Measurements from ENCODE around the gene HDAC1.
A peak's percentile ranks its signal among the peaks of the same experiment; 100 is the strongest.

HDAC1 gene

GRCh38 chr1:32291708-32292538 is at the start of gene HDAC1:
Gene HDAC1 (plus strand): TSS chr1:32292083. CDS start chr1:32292170, 87 bp downstream.
- TF ChIP-seq FOXK2 (IDR thresholded peaks at IDR 0.05) (no peak), HDGF (IDR thresholded peaks at IDR 0.05; ENCODE audit: borderline replicate concordance) (no peak), CTBP1 (IDR thresholded peaks at IDR 0.05; ENCODE audit: borderline replicate concordance) (peak; percentile 52; the same call in 1 of the 2 replicates), BHLHE40 (IDR thresholded peaks at IDR 0.05; ENCODE audit: borderline replicate concordance) (peak; percentile 71; the same call in 1 of the 2 replicates), L3MBTL2 (conservative IDR thresholded peaks at IDR 0.05) (peak; percentile 93)
- ChIA-PET CTCF (interaction anchor here (1.6 kb wide), 1 partner anchor 61 kb away, joined by 3 read pairs; no protein-coding TSS in a partner anchor), POLR2A (interaction anchor here (0.6 to 2.8 kb wide), 15 partner anchors 8 to 184 kb away, joined by 3 to 9 read pairs (median 4); partner anchors contain the start of genes BSDC1, KPNA6 and MARCKSL1)
- DNase-seq (ENCODE audit: extremely low spot score), result peak; percentile 100

GRCh38 chr1:32242341-32242851 is 49.5 kb upstream of the HDAC1 start:
- DNase-seq (ENCODE audit: extremely low spot score), result no peak
- ChIA-PET CTCF (interaction anchor here (1.8 kb wide), 1 partner anchor 27 kb away, joined by 6 read pairs; no protein-coding TSS in a partner anchor), POLR2A (no interaction called here)
- no peak for TF ChIP-seq FOXK2 (IDR thresholded peaks at IDR 0.05)
- no peak for TF ChIP-seq FOXM1 (IDR thresholded peaks at IDR 0.05; ENCODE audit: borderline replicate concordance)
- TF ChIP-seq HDGF (IDR thresholded peaks at IDR 0.05; ENCODE audit: borderline replicate concordance), result no peak
- no peak for TF ChIP-seq SUZ12 (IDR thresholded peaks at IDR 0.05)
- no peak for TF ChIP-seq BHLHE40 (IDR thresholded peaks at IDR 0.05; ENCODE audit: borderline replicate concordance)
- TF ChIP-seq FOXA1 (IDR thresholded peaks at IDR 0.05), result no peak
- no peak for TF ChIP-seq ZNF384 (IDR thresholded peaks at IDR 0.05)
- TF ChIP-seq SP1 (IDR thresholded peaks at IDR 0.05), result no peak
- TF ChIP-seq TARDBP (IDR thresholded peaks at IDR 0.05), result no peak
- TF ChIP-seq CTBP1 (IDR thresholded peaks at IDR 0.05; ENCODE audit: borderline replicate concordance), result no peak
- TF ChIP-seq ARNT (IDR thresholded peaks at IDR 0.05), result no peak
- no peak for TF ChIP-seq L3MBTL2 (conservative IDR thresholded peaks at IDR 0.05)
- no peak for TF ChIP-seq ELF4 (IDR thresholded peaks at IDR 0.05)
- no peak for TF ChIP-seq PKNOX1 (IDR thresholded peaks at IDR 0.05)
- TF ChIP-seq NFRKB (IDR thresholded peaks at IDR 0.05), result no peak
- TF ChIP-seq LEF1 (IDR thresholded peaks at IDR 0.05; ENCODE audit: borderline replicate concordance), result no peak

DNA sequence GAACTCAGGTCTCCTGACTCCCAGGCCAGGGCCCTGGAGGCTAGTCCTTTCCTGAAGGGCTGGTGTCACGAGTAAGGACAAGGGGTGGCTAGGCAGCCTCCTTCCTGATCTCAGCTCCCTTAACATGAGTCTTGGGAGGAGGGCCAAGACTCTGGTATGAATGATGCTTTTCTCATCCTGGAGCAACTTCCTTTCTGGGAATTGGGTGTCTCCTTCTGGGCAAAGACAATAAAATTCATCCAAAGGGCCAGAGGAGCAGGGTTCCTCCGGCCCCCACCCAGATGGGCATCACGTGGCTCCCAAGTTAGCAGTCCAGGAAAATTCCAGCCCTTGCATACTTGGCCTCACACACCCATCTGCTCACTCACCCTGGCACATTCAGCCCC is 45.0 kb upstream of the HDAC1 start, which contains the start of gene FAM167B:
Gene FAM167B, plus strand, starts transcription at position 335 of the 386 bp plus-strand sequence. CDS start 200 bp downstream, outside the sequence.
- ChIA-PET CTCF (interaction anchor here (0.6 to 1.4 kb wide), 3 partner anchors 11 to 89 kb away, joined by 3 to 5 read pairs (median 4); no protein-coding TSS in a partner anchor), POLR2A (interaction anchor here (0.8 kb wide), 1 partner anchor 30 kb away, joined by 3 read pairs; no protein-coding TSS in a partner anchor)
- TF ChIP-seq CTBP1 (IDR thresholded peaks at IDR 0.05; ENCODE audit: borderline replicate concordance) (no peak), ZNF384 (IDR thresholded peaks at IDR 0.05) (no peak), PKNOX1 (IDR thresholded peaks at IDR 0.05) (no peak), TARDBP (IDR thresholded peaks at IDR 0.05) (no peak), L3MBTL2 (conservative IDR thresholded peaks at IDR 0.05) (no peak), LEF1 (IDR thresholded peaks at IDR 0.05; ENCODE audit: borderline replicate concordance) (no peak), ARNT (IDR thresholded peaks at IDR 0.05) (no peak), FOXA1 (IDR thresholded peaks at IDR 0.05) (no peak), HDGF (IDR thresholded peaks at IDR 0.05; ENCODE audit: borderline replicate concordance) (no peak), BHLHE40 (IDR thresholded peaks at IDR 0.05; ENCODE audit: borderline replicate concordance) (no peak), SP1 (IDR thresholded peaks at IDR 0.05) (no peak), FOXM1 (IDR thresholded peaks at IDR 0.05; ENCODE audit: borderline replicate concordance) (no peak)
- no peak for DNase-seq (ENCODE audit: extremely low spot score)

DNA sequence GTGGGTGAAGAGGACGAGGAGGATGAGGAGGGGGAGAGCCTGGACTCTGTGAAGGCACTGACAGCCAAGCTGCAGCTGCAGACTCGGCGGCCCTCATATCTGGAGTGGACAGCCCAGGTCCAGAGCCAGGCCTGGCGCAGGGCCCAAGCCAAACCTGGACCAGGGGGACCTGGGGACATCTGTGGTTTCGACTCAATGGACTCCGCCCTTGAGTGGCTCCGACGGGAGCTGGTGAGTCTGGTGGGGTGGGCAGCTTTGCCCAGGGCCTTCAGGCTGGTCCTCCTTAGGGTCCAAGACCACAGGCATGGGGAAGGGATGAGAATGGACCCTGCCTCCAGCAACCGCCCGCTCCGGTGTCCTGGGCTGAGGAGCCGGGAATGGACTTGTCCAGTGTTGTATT is 44.4 kb upstream of the HDAC1 start:
- ChIA-PET CTCF (interaction anchor here (0.6 to 1.1 kb wide), 3 partner anchors 11 to 31 kb away, joined by 3 to 5 read pairs (median 4); no protein-coding TSS in a partner anchor), POLR2A (interaction anchor here (0.7 kb wide), 1 partner anchor 44 kb away, joined by 3 read pairs; the partner anchor contains the start of gene HDAC1)
- no peak for TF ChIP-seq ZNF384 (IDR thresholded peaks at IDR 0.05)
- TF ChIP-seq CTBP1 (IDR thresholded peaks at IDR 0.05; ENCODE audit: borderline replicate concordance), result no peak
- no peak for TF ChIP-seq SP1 (IDR thresholded peaks at IDR 0.05)
- no peak for TF ChIP-seq ELF4 (IDR thresholded peaks at IDR 0.05)
- TF ChIP-seq SUZ12 (IDR thresholded peaks at IDR 0.05), result no peak
- TF ChIP-seq FOXK2 (IDR thresholded peaks at IDR 0.05), result no peak
- TF ChIP-seq BHLHE40 (IDR thresholded peaks at IDR 0.05; ENCODE audit: borderline replicate concordance), result no peak
- TF ChIP-seq LEF1 (IDR thresholded peaks at IDR 0.05; ENCODE audit: borderline replicate concordance), result no peak
- no peak for TF ChIP-seq NFRKB (IDR thresholded peaks at IDR 0.05)
- TF ChIP-seq FOXM1 (IDR thresholded peaks at IDR 0.05; ENCODE audit: borderline replicate concordance), result no peak
- no peak for TF ChIP-seq L3MBTL2 (conservative IDR thresholded peaks at IDR 0.05)
- no peak for TF ChIP-seq PKNOX1 (IDR thresholded peaks at IDR 0.05)
- no peak for TF ChIP-seq HDGF (IDR thresholded peaks at IDR 0.05; ENCODE audit: borderline replicate concordance)
- no peak for DNase-seq (ENCODE audit: extremely low spot score)
